NCI-H446 treated with DMSO at 0.1 percent for 48 hours (cell line): ENCODE measurements around the gene ZNF292.
"Not testable (repeated sequence)": the region's sequence is repeated elsewhere in the genome, so short reads cannot be mapped to it uniquely, and the experiment has no call there.

ENCODE experiments used
- DNase-seq: peaks from one replicate; lab custom pipeline; 2025; lab: John Stamatoyannopoulos, UW

The ZNF292 gene

DNA sequence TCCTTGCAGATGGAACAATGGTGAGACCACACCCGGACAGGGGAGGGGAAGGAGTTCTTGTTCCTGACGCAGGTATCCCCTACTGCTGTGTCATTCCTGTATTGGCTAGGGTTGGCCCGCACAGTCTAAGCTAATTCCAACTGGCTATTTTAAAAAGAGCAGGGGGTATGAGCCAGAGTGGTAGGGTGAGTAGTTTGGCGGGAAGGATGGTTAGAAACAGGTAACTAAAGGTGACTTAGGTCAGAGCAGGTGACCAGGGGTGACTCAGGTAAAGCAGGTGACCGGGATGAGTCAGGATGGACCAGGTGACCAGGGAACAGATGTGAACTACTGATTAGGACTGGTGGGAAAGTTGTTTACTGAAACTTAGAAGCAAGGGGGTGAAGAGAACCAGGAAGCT, 58.0 kb downstream of the ZNF292 start:
- no peak for DNase-seq

- no peak for DNase-seq
Observed at GRCh38 chr6:87214831-87215230, 59.5 kb downstream of the ZNF292 start.

DNA sequence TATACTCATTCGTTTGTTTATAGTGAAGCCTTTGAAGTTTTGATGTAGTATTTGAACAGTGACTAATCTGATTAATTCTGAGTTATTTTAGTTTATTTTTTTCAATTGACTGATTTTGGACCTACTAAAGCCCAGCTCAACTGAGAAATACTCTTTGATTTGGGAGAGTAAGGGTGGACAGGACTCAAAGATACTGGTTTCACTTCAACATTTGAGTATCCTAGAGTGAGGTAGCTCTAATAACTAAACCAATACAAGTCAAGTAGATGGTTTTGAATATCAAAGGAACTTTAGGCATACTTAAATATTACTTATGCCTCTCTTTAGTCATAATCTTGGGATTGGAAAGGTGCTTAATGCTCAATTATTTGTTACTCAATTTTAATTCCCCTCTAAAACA, 65.6 kb downstream of the ZNF292 start:
- DNase-seq: no peak

GRCh38 chr6:87222676-87223075, 67.3 kb downstream of the ZNF292 start:
- DNase-seq: no peak

- DNase-seq: no peak
Observed at GRCh38 chr6:87224971-87225370, 69.6 kb downstream of the ZNF292 start.

DNA sequence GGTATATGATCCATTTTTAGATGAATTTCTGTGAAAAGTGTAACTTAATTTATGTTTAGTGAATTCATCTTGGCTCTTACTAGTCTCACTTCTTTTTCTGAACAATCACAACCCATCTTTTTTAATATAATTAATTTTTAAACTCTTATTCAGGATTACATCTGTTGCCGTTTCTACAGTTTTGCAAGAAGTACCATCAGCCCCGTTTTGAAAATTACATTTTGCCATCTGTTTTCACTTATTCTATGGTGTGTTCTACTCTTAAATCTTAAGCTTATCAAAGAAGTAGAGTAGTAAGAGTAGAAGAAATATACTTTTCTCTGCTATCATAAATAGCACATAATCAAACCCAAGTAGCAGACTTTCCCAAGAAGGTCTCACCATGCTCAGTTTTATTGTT, 70.1 kb downstream of the ZNF292 start:
- DNase-seq: no peak

GRCh38 chr6:87225937-87226336, 70.6 kb downstream of the ZNF292 start:
- no peak for DNase-seq

DNA sequence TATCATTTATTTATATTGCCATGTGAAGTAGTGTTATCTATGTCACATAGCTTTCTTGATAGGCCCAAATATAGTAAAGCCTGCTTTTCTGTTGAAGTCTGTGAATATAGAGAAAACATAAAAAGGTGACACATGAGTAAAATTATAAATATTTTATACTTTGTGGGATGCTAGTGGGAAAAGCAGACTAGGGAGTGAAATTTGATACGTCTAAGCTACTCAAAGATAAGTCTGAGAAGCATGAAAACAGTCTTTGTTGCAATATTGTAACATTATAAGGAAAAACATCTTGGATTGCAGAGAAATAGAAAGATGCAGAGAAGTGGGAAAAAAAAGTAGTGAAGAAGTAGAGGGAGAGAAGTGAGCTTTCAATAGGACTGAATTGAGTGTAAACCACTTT, 75.4 kb downstream of the ZNF292 start:
- DNase-seq: no peak

GRCh38 chr6:87237804-87238203, 82.4 kb downstream of the ZNF292 start:
- DNase-seq: peak; percentile 30

DNA sequence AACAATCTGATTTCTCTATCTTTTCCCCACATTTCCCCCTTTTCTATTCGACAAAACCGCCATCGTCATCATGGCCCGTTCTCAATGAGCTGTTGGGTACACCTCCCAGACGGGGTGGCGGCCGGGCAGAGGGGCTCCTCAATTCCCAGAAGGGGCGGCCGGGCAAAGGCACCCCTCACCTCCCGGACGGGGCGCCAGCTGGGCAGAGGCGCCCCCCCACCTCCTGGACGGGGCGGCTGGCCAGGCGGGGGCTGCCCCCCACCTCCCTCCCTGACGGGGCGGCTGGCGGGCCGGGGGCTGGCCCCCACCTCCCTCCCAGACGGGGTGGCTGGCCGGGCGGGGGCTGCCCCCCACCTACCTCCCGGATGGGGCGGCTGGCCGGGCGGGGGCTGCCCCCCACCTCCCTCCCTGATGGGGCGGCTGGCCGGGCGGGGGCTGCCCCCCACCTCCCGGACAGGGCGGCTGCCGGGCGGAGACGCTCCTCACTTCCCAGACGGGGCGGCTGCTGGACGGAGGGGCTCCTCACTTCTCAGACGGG, 83.8 kb downstream of the ZNF292 start:
- not testable (repeated sequence) for DNase-seq

GRCh38 chr6:87241304-87241703, 85.9 kb downstream of the ZNF292 start:
- no peak for DNase-seq

- DNase-seq: no peak
Observed at GRCh38 chr6:87242311-87242710, 86.9 kb downstream of the ZNF292 start.

DNA sequence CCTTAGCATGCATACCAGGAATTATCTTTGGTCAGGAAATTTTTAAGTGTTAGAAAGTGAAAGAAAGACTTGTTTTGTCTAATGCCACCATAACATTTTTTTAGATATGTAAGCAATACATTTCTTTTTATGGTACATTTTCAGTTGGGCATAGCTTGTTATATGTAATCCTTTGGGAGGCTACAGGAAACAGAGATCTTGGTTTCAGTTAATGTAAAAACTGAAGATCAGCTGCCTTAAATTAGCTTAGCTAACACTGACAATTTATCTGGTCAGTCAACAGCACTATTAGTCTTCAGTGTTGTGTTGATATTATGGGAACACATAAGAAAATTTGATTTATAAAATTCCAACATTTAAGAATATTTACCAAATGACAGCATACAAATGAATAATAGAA, 88.4 kb downstream of the ZNF292 start:
- no peak for DNase-seq

DNA sequence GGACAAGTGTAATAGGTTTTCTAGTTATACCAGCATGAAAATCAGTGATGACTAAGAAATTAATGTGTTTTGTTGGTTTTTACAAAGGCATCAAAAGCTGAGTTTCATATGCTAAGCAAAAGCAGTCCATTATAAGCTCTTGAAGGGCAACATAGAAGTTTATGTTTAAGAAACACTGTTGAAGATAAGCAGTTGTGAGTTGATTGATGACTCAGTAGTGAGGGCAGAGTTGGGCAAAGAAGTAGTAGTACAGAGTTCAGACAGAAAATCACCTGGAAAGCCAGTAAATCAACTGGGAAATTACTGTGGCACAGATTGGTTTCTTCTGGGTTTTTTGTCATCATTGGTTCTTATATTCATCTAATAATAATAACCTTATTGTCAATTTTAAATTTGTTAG, 89.0 kb downstream of the ZNF292 start:
- no peak for DNase-seq

DNA sequence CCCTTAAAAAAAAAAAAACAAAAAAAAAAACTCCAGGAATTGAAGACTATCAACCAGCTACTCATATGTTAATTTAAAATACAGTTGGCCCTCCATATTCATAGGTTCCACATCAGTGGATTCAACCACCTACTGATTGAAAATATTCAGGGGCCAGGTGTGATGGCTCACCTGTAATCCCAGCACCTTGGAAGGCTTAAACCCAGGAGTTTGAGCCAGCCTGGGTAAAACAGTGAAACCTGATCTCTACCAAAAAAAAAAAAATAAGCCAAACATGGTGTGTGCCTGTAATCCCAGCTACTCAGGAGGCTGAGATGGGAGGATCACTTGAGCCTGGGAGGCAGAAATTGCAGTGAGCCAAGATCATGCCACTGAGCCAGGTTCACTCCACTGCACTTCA, 94.7 kb downstream of the ZNF292 start:
- no peak for DNase-seq

DNA sequence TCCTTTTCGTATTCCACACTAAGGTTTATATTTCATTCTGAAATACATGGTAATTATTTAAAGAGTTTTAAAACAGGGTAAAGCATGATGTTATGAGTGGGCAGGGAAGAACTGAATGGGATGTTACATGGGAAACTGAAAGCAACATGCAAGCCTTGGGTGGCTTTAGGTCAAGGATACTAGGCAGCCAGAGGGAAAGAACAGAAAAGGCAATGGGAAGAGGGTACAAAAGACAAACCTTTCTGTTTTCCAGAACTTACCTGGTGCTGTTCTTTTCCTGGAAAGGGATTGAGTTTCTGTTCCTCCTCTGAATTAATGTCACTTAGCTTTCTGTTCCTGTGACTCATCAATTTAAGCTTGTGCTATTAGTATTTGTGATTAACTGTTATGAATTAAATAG, 95.9 kb downstream of the ZNF292 start:
- no peak for DNase-seq

- DNase-seq: no peak
Observed at GRCh38 chr6:87251725-87252124, 96.4 kb downstream of the ZNF292 start.

DNA sequence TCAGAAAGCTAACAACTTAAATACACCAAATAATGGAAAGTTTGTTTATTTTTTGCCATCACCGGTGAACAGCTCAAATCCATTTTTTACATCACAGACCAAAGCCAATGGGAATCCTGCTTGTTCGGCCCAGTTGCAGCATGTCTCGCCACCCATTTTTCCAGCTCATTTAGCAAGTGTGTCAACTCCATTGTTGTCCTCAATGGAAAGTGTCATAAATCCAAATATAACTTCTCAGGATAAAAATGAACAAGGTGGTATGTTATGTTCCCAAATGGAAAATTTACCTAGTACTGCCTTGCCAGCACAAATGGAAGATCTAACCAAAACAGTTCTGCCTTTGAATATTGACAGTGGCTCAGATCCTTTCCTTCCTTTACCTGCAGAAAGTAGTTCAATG, 101.7 kb downstream of the ZNF292 start:
- DNase-seq: no peak

GRCh38 chr6:87257565-87257964, 102.2 kb downstream of the ZNF292 start:
- no peak for DNase-seq

GRCh38 chr6:87257975-87258374, 102.6 kb downstream of the ZNF292 start:
- DNase-seq: no peak

DNA sequence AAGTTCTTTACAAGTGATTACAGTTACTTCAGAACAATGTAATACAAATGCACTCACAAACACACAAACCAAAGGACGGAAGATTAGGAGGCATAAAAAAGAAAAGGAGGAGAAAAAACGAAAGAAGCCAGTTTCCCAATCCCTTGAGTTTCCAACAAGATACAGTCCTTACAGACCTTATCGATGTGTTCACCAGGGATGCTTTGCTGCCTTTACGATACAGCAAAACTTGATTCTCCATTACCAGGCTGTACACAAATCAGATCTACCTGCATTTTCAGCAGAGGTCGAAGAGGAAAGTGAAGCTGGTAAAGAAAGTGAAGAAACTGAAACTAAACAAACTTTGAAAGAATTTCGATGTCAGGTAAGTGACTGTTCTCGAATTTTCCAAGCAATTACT, 104.4 kb downstream of the ZNF292 start:
- no peak for DNase-seq

DNA sequence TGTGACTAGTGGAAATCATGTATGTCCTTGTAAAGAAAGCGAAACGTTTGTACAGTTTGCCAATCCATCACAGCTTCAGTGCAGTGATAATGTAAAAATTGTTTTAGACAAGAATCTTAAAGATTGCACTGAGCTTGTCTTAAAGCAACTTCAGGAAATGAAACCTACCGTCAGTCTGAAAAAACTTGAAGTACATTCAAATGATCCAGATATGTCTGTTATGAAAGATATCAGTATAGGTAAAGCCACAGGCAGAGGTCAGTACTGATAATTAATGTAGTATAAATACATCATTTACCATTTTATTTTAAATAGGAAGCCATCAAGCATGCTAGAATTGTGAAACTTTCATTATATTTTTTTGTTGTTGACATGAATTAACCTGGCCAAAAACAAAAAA, 106.2 kb downstream of the ZNF292 start:
- no peak for DNase-seq

DNA sequence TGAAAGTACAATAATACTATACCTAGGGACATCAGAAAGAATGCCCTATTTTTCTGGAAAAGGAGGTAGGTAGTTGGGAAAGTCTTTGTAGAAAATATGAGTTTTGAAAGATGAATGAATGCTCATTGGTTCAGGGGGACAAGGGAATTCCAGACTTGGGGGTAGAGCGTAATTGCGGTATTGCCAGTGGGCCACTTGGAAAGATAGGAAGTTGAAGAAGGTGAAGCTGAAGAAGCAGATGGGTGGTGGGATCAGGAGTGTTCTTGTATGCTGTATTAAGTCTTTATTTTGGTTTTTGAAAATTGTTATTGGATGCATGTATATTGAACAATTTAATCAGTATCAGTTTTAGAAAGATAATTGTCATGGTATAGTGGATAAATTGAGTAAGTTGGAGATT, 109.1 kb downstream of the ZNF292 start:
- DNase-seq: no peak

- DNase-seq: no peak
Observed at GRCh38 chr6:87274660-87275274, 119.4 kb downstream of the ZNF292 start.
